PC-3 (cell line): ENCODE data around the gene CIAPIN1.

Source experiments
- CTCF ChIP-seq: fragments of 300-600 bp; sonication (generic); conservative IDR thresholded peaks from 2 replicates; pipeline ENCODE4 v1.5.1; 2017; ENCODE audit warnings: antibody characterized with exemption, low read depth, mild to moderate bottlenecking, low read length
- EZH2phosphoT487 ChIP-seq: fragments of 300-600 bp; sonication (generic); IDR thresholded peaks from 2 replicates; pipeline ENCODE4 v1.6.1; 2018; ENCODE audit warnings: mild to moderate bottlenecking, antibody characterized with exemption, low read length, borderline replicate concordance

- no peak for TF ChIP-seq EZH2phosphoT487
- TF ChIP-seq CTCF: no peak
Observed at GRCh38 chr16:57416084-57416483, 31.1 kb downstream of the CIAPIN1 start.
